Panc1 (cell line): ENCODE results near the gene RGPD5. TPM values are rescaled to one million over a fixed set of nuclear protein-coding genes. Genes with fewer than 3 reads are reported as not detected.
A peak's percentile ranks its signal among the peaks of the same experiment; 100 is the strongest.
"Not testable (repeated sequence)": the region's sequence is repeated elsewhere in the genome, so short reads cannot be mapped to it uniquely, and the experiment has no call there.

Experiments
- ATAC-seq: fragments of 200-7000 bp; cut with Tn5 transposase; 2 replicates; pipeline ENCODE4 v1.9.1; 2020; ENCODE audit warnings: mild to moderate bottlenecking, moderate library complexity
- BruUV-seq: library from RNA; stranded (reverse); fragments of 400-500 nt; replicated peaks from 2 replicates; lab custom pipeline; 2021; lab: Mats Ljungman, UMichigan
- CTCF ChIA-PET: fragments of 300-600 bp; sonication (Branson Sonifier 250); formaldehyde crosslinking; loops from one replicate; lab custom pipeline; 2022; ENCODE audit warnings: antibody characterized with exemption; lab: Charles Lee
- POLR2A ChIA-PET: fragments of 300-600 bp; sonication (Branson Sonifier 250); formaldehyde crosslinking; loops from one replicate; lab custom pipeline; 2022; ENCODE audit warnings: antibody characterized with exemption; lab: Charles Lee
- DNase-seq: peaks from one replicate; pipeline ENCODE4 v3.0.0-alpha.2; 2010; ENCODE audit warnings: low read depth, low spot score
- H3K27ac ChIP-seq: 2 replicates; pipeline ENCODE4 v1.5.1; 2011; ENCODE audit warnings: mild to moderate bottlenecking, low read length, inconsistent platforms
- H3K27me3 ChIP-seq: fragments of 200-500 bp; sonication (Bioruptor generic); 2 replicates; pipeline ENCODE4 v1.6.0; 2014; ENCODE audit warnings: low read length, inconsistent platforms; ENCODE audit not compliant: control insufficient read depth, insufficient read depth
- H3K36me3 ChIP-seq: fragments of 200-500 bp; sonication (Bioruptor generic); 2 replicates; pipeline ENCODE4 v1.5.1; 2014; ENCODE audit warnings: inconsistent platforms, mild to moderate bottlenecking, low read length, moderate library complexity; ENCODE audit not compliant: control insufficient read depth, insufficient read depth
- H3K4me1 ChIP-seq: 2 replicates; pipeline ENCODE4 v1.5.1; 2011; ENCODE audit warnings: inconsistent platforms, mild to moderate bottlenecking, low read length, moderate library complexity; ENCODE audit not compliant: control insufficient read depth, insufficient read depth
- H3K4me3 ChIP-seq, 2 experiments: 2 replicates each; pipeline ENCODE4 v1.5.1; 2011 to 2012; ENCODE audit warnings: low read depth in 2 of 2, low read length in 2 of 2, mild to moderate bottlenecking in 2 of 2, inconsistent platforms in 1 of 2, moderate library complexity in 1 of 2
- H3K9me3 ChIP-seq: fragments of 200-500 bp; sonication (Bioruptor generic); 2 replicates; pipeline ENCODE4 v1.5.1; 2014; ENCODE audit warnings: low read depth, mild to moderate bottlenecking, inconsistent platforms, low read length, moderate library complexity; ENCODE audit not compliant: control insufficient read depth, insufficient read depth
- in situ Hi-C: cut with HindIII; loops from 2 replicates; pipeline ENCODE4 v1.10.0; 2016; ENCODE audit warnings: low sequenced_read_pairs, low pct_unique_long_range_greater_than_20kb
- intact Hi-C: fragments of 100-400 bp; cut with micrococcal nuclease; formaldehyde crosslinking; loops from one replicate; pipeline ENCODE4 v1.10.0; 2022; ENCODE audit not compliant: unreplicated experiment
- total RNA-seq: library from RNA; stranded (reverse); gene quantifications from one replicate; pipeline ENCODE4 v1.2.1, GENCODE V29; 2021; ENCODE audit not compliant: unreplicated experiment

RGPD5 gene
- total RNA-seq, 1 experiment from 2014 or later: 97.9 TPM

DNA sequence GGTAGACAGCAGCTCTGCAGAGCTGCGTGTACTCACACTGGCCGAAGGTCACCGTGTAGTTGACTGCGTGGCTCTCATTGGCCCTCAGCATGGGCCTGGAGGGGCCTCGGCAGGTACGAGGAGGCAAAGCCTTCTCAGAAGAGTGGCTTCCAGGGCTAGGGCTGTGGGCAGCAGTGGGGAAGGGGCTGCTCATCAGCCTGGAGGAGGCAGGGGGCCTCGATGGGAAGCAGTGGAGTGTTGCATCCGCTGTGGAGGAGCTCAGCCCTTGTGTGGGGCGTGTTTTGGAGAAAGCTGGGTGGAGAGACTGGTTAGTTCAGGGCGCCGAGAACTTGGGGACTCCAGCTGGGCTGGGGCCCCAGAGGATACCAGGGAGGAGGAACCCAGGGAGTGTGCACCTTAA, 28.0 kb upstream of the RGPD5 start:
- H3K27me3 ChIP-seq, intact Hi-C loops, CTCF ChIA-PET, H3K4me1 ChIP-seq, BruUV-seq, POLR2A ChIA-PET, H3K4me3 ChIP-seq, ATAC-seq, in situ Hi-C loops, H3K36me3 ChIP-seq, H3K27ac ChIP-seq, H3K9me3 ChIP-seq, DNase-seq: not testable (repeated sequence)

DNA sequence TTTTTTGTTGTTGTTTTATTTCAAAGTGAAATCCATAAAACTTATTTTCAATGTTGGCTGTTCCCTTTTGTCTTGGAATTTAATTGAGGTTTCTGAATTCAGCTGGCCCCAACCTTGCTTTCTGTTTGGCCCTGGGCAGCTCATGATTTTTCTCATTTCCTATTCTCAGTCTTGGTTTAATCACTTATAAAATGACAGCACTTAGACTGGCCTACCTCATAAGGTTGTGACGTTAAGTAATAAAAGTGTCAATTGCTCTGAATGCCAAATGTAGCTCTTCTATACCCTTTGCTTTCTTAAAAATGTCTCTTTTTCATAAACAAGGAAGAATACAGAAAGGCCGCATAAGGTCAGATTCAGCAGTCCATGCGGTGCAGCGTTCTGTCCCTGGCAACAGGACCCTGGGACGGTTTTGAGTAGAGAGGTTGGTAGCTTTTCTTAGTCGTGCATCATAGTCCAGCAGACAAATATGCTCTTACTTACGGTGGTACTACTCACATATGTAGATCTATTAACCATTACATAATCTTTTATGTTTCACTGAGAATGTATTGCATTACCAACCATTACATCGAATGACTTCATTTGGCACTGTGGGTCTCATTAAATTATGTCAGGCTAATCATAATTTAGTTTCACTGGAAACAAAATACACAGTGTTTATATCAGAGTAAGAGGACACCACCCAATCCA, 27.1 kb upstream of the RGPD5 start:
- DNase-seq, ATAC-seq, H3K36me3 ChIP-seq, H3K9me3 ChIP-seq, H3K4me1 ChIP-seq, POLR2A ChIA-PET, H3K27ac ChIP-seq, CTCF ChIA-PET, intact Hi-C loops, BruUV-seq, H3K4me3 ChIP-seq, in situ Hi-C loops, H3K27me3 ChIP-seq: not testable (repeated sequence)

DNA sequence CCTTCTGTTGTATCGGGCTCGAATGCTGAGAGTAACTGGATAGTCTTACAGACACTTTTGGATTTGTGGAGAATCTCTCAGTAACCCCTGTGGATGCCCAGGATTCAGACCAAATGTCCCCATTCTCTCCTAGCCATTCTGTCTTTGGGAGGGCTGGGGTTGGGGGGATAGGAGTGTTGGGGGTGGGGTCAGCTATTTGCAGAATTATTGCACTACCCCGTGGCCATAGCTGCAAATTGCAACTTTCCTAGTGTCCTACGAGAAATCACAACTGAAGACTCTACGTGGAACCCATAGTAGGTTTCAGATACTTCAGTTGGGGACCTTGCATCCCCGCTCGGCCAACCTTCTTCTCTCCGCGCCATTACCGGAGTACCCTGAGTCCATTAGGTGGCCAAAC, 25.2 kb upstream of the RGPD5 start:
- H3K36me3 ChIP-seq, ATAC-seq, POLR2A ChIA-PET, H3K27ac ChIP-seq, CTCF ChIA-PET, BruUV-seq, H3K4me1 ChIP-seq, H3K27me3 ChIP-seq, H3K9me3 ChIP-seq, in situ Hi-C loops, DNase-seq, H3K4me3 ChIP-seq, intact Hi-C loops: not testable (repeated sequence)

DNA sequence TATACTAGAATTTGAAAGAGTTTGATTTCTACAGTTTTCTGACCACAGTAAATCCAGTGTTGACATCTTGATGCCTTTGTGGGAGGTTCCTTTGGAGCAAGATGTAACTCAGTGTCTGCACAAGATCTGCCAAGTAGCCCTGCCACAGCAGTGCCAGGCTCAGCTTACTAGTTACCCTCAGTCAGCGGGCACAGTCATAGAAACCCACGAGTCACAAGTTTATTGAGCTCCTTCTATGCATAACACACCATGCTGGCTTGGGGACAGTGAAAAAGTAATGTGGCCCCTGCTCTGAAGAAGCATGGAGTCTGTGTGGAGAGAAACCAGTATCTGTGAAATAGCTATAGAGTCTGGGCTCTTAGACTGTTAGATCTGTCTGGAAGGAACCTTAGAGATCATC, 15.0 kb upstream of the RGPD5 start:
- DNase-seq, H3K27me3 ChIP-seq, H3K36me3 ChIP-seq, in situ Hi-C loops, intact Hi-C loops, BruUV-seq, H3K27ac ChIP-seq, POLR2A ChIA-PET, CTCF ChIA-PET, H3K4me1 ChIP-seq, H3K4me3 ChIP-seq, H3K9me3 ChIP-seq: not testable (repeated sequence)
- peak; percentile 45; the same call in 1 of the 2 replicates for ATAC-seq

DNA sequence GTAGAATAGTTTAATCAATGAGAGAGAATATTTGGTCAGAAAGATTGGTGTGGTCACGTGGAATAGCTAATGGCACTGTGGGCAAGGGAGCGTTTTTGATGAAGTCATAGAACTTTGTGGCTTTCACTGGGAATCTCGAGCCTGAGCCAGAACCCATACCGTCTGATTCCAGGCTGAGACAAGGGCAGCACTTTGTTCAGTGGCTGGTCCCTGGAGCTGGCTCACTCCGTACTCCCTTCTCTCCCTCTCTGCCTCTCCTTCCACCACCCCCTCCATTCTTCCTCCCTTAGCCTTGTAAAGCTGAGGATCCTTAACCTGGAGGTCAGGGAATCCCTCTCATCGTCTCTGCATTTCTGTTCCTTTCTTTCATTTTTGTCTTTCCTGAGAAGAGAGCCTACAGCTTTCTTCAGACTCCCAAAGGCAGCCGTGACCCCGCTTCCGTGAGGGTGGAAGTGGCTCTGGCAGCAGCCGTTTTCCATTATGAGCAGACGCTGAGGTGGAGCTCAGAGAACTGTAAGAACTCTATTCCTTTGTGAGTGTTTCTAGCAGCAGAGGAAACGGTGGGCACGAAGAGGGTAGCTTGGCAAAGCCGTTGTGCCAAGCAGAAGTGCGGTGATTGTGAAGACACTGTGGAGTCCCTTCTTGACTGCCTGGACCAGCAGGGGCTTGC, 12.8 kb upstream of the RGPD5 start:
- ATAC-seq: peak; percentile 89
- H3K27ac ChIP-seq, DNase-seq, BruUV-seq, H3K36me3 ChIP-seq, intact Hi-C loops, H3K4me1 ChIP-seq, in situ Hi-C loops, CTCF ChIA-PET, POLR2A ChIA-PET, H3K27me3 ChIP-seq, H3K9me3 ChIP-seq, H3K4me3 ChIP-seq: not testable (repeated sequence)

DNA sequence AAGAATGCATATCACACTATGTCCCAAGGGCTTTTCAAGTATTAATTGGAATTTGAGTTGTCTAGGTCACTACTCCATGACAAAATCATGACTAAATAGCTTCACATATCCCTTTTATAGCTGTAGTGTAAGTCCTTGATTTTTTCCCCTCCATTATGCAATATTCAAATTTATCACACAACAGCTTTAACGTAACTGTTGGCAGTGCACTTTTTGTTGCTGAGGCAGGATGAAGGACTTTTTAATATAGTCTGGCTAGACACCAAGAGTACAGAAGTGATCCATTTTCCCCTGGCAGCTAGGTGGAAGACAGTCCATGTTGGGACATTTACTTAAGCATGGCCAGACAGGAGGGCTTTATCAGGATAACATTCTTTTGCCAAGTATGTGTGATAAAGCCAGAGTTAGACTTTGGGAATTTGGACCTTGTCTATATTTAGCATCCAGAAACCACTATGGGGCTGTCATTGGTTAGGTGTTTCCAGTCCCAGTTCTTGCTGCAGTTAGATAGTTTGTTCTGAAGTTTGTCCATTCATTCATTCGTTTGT, 11.6 kb upstream of the RGPD5 start:
- BruUV-seq, H3K4me1 ChIP-seq, H3K27me3 ChIP-seq, H3K36me3 ChIP-seq, H3K27ac ChIP-seq, CTCF ChIA-PET, ATAC-seq, H3K9me3 ChIP-seq, POLR2A ChIA-PET, in situ Hi-C loops, intact Hi-C loops, DNase-seq, H3K4me3 ChIP-seq: not testable (repeated sequence)

DNA sequence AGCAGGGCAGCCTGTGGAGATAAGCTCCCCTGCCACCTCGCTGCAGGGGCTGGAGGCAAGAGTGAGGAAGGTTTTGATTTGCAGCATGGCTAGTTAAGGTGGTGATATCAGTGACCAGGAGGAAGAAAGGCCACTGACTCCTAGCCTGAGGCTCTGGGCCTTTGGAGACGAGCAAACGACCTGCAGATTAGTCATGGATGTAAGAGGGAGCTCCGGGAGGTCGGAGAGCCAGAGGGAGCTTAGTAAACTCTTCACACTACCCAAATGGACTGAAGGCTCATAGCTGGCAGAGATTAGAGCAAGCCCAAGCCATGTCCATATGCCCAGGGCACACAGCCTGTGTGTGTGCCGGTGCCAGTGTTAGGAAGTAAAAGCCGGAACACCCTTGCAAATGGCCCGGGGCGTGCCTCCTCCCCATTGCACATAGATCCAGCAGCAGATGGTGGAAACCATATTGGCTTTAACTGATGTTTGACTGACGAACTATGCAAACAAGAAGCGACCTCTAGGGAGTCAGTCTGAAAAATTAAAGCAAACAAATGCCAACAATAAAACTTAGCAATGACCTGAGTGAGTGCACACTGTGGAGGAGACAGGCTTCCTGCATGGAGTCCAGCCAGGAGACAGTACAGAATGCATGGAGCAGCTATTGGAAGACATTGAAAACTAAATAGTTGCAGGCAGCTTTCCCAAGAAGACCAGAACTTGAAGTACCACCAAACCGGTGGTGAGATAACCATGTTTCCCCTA, 2.4 kb upstream of the RGPD5 start:
- intact Hi-C loops, POLR2A ChIA-PET, CTCF ChIA-PET, H3K36me3 ChIP-seq, BruUV-seq, DNase-seq, H3K27ac ChIP-seq, in situ Hi-C loops, H3K27me3 ChIP-seq, H3K4me3 ChIP-seq, H3K9me3 ChIP-seq, H3K4me1 ChIP-seq: not testable (repeated sequence)
- ATAC-seq: peak; percentile 84
